CD4-positive, alpha-beta T cell treated with Interleukin-6 for 4 hours (primary cell): ENCODE measurements around the gene COL5A1.
"Not testable (repeated sequence)": the region's sequence is repeated elsewhere in the genome, so short reads cannot be mapped to it uniquely, and the experiment has no call there.

Experiments used
- DNase-seq: peaks from one replicate; pipeline ENCODE4 v3.0.0-alpha.2; 2020; ENCODE audit warnings: mixed read lengths

Gene COL5A1

GRCh38 chr9:134693641-134694367, 52.2 kb downstream of the COL5A1 start:
- DNase-seq = no peak

- no peak for DNase-seq
Observed at GRCh38 chr9:134694368-134694665, 52.7 kb downstream of the COL5A1 start.

DNA sequence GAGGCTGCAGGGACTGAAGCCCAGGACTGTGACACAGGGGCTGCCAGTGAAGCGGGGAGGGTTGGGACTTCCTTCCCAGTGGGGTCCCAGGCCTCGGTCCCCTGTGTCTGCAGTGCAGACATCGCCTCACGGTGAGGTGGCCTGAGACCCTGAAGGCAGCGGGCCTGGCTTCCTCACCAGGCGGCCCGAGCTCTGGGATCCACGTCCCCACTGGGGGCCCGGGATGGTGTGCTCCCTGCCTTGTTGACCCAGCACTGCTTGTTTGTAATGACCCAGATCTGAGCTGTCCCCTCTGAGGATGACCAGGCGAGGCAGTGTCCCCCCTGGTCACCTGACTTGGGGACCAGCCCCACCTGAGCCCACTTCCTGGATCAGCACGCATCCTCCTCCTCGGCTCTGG, 53.1 kb downstream of the COL5A1 start:
- DNase-seq = no peak

DNA sequence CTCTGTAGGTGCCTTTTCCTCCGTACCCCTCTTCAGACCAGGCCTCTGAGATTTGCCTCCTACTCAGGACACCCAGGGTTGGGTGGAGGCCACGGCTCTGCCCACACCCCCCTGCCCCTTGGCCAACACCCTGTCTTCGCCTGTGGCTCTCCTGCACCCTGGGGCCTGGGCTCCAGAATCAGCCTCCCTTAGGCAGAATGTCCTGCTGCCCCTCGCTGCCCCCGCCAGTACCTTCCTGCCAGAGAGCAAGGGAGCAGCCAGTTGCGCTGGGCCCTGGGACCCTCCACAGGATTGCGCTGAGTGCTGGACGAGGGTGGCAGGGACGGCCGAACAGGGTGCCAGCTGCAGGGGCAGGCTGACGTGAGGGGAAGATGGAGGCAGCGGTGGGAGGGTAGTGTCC, 53.5 kb downstream of the COL5A1 start:
- no peak for DNase-seq

DNA sequence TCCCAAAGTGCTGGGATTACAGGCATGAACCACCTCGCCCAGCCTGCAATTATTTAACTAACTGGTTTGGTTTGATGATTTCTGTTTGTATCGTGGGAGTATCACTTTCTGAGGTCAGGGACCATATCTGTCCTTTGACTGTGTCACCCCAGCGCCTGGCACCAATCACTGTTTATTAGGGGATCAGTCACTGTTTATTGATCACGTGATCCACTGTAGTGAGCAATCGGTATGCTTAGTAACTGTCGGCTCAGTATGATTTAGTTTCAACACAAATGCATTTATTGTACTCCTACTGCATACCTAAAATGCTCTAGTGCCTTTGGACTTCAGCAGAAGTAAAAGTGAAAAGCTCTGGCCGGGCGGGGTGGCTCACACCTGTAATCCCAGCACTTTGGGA, 54.8 kb downstream of the COL5A1 start:
- DNase-seq = no peak

GRCh38 chr9:134698111-134698510, 56.5 kb downstream of the COL5A1 start:
- no peak for DNase-seq

DNA sequence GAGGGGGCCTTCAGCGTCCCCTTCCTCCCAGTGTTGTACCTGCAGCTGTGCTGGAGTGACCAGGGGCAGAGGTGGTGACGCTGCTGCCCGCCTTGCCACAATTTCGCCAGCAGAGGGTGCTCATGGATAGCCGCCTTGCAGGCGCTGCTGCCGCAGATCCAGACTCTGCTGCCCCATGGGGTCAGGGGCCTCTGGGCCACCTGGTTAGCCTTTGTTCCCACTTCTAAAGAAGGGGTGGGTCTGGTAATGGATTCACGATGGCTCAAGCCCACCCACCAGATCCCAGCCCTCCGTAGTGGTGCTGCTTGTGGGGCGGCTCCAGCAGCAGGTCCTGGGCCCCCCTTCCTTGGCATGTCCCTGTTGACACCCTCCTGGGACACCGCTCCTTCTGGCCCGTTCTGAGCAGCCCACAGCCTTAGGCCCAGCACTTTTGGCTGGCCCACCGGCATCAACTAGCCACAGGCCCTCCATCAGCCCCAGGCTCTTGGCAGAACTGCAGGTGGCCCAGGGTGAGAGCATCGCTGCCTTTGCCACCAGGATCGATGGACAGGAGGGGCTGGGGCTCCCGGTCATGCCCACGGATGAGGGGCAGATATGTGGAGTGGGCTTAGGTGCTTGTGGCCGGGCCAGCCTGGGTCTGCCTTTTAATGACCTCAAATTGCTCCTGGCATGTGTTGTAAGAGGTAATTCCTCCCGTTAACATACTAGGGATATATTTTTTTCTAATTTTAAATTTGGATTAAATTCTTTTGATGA, 57.2 kb downstream of the COL5A1 start:
- peak; percentile 24 for DNase-seq

DNA sequence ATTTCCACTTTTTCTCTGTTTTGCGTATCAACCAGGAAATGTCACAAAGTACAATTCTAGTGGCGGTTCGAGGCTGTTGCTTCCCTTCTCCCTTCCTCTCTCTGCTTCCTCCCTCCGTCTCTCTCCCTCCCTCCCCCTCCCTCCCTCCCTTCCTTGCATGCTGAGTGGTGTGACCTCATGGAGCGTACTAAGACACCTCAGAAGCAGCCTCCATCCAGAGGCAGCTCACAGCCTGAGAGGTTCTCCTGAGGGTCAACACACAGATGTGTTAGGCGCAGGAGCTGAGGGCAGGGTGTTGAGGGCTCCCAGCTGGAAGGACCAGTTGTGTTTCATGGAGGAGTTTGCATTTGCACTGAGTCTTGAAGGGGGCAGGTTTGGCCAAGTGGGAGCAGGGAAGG, 57.7 kb downstream of the COL5A1 start:
- no peak for DNase-seq

GRCh38 chr9:134700636-134701350, 59.2 kb downstream of the COL5A1 start:
- no peak for DNase-seq

DNA sequence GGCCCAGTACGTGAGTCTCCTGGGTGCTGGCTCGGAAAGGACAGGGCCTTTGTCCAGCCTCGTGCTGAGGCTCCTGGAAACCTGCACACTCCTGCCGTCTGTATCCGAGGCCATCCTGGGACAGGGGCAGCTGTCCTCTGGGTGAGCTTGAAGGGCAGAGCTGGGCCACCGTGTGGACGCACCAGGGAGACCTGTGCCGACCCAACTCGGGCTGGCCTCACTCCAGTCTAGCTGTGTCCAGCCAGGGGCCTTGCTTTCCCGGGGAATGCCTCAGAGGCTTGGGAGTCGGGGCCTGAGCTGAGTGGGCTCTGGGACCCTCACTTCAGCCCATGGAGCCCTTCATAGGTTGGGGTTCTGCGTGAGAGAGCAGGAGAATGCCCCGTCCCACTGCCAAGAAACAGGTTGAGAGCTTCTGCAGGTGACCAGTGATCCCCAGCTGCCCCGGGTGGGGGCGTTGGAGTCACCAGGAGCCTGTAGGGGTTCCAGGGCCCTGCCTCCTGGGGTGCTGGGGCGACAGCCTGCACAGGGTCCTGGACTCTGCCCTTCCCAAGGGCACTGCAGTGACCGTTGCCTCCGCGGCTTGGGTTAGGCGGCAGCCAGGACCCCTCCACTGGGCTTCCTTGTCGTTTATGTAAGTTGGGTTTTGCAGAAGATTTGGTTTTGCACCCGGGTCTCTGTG, 60.1 kb downstream of the COL5A1 start:
- no peak for DNase-seq

GRCh38 chr9:134702291-134702690, 60.7 kb downstream of the COL5A1 start:
- DNase-seq = no peak

DNA sequence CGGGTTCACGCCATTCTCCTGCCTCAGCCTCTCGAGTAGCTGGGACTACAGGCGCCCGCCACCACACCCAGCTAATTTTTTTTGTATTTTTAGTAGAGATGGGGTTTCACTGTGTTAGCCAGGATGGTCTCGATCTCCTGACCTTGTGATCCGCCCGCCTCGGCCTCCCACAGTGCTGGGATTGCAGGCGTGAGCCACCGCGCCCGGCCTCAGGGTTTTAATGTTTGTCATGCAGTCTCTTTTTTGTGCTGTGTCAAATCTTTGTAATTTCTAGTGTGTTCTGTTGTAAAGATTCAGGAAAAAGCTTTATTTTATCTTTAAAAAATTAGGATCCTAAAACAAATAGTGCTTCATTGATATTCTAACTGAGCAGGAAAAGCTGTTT, 62.1 kb downstream of the COL5A1 start:
- not testable (repeated sequence) for DNase-seq

DNA sequence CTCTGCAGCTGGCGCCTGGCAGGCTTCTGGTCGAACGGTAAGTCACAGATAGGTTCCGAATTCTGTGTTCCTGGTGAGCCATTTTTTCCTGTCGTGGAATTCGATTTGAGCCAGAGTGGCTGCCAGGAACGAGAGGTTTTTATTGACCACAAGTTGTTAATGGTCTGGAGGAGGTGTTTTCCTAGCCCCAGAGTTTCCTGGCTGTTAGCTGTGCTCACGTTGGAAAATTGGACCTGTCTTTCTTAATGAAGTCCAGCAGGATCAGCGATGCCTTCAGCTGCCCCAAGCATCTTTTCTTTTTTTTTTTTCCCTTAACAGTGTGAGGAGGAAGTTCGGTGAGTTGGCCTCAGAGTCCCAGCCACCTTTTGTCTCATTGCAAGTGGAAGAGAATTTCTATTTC, 62.9 kb downstream of the COL5A1 start:
- no peak for DNase-seq

GRCh38 chr9:134705786-134706185, 64.2 kb downstream of the COL5A1 start:
- DNase-seq = no peak

DNA sequence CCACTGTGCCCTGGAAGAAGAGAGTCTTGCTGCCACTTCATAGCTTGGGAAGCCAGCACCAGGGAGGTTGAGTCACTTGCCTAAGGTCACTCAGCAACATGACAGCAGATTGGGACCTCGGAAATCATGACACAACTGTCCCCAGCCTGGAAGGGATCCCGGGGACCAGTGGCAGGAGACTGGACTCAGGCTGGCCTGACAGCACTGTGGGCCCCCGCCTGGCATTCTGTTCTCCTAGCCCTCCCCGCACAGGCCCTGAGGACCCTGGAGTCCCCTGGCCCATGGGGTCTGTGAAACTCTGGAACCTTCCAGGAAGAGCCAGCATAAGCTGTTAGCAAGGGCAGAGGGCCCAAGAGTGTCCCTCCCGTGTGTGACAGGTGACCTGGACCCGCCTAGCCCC, 64.9 kb downstream of the COL5A1 start:
- DNase-seq = no peak

DNA sequence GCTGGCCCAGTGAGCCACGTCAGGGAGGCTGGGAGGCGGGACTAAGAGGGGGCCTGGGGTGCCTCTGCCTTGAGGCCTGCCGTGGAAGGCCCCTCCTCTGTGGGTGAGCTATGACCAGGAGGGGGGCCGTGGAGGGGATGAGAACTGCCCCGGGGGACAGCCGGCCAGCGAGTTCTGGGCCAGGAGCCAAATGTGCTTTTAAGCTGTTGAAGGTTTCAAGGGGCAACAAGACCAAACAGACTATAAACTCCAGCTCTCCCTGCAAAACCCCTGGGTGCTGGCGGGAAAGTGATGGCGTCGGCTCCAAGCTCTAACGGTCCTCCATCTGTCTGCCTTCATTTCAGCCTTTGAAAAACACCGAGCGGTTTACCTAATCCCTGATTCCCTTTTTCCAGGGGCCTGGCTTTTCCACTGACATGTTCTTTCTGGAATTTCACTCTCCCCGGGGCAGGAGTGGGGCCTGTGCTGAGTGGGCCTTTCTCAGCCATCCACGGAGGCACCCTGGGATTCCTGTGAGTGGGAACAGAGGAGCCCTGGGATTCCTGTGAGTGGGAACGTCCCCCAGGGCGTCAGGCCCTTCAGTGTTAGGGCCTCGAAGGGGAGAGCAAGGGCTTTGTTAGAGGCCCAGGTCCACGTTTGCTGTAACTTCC, 65.6 kb downstream of the COL5A1 start:
- no peak for DNase-seq

GRCh38 chr9:134707731-134708671, 66.4 kb downstream of the COL5A1 start:
- no peak for DNase-seq

DNA sequence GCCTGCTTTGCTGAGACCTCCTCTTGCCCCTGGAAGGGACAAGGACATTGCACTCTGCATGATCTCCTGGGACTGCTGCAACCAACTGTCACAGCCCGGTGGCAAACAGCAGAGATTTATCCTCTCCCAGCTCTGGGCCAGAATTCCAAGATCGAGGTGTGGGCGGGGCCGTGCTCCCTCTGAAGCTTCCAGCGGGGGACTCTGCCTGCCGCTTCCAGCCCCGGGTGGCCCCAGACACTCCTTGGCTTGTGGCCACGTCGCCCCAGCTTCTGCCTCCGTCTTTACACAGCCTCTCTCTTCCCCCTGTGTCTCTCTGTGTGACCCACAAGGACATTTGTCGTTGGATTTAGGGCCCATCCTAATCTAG, 67.1 kb downstream of the COL5A1 start:
- DNase-seq = no peak

DNA sequence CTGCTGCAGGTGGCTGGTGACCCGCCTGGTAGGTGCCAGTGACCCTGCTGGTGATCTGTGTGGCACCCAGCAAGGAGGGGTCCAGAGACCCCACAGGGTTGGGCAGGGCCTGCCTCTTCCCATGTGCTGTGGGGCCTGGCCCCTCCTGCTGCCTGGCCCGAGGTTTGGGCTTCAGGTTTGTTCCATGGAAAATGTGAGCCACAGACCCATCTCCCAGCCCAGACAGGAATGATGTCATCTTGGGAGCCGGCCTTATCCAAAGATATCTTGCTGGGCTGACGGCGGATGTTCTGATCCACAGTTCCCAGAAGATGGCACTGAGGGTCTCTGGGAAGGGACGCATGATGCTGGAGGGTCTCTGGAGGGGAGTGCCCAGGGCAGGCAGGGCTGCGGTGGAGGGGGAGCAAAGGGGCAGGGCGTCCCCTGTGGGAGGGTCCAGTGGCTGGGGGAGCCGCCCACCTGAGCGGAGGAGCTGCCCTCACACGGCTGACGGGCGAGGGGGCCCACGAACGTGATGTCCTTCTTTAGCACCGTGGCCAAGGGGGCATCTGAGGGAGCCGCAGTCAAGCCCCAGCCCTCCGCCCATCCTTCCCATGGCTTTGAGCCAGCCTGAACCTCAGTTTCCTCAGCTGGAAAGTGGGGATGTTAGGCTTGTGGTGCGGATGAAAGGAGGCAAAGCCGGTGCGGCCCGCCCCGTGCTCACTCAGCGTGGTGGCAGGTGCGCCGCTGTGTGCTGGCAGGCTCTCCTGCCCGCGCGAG, 68.1 kb downstream of the COL5A1 start:
- no peak for DNase-seq

DNA sequence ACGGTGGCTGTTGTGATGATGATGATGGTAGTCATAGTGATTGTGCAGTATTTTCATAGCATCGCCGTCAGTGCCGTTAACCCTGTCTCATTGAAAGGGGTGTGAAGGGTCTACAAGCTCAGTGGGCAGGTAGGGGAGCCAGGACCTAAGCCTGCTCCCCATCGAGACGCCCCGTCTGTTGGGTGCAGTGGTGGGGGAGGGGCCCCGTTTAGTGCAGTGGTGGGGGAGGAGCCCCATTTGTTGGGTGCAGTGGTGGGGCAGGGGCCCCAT, 68.6 kb downstream of the COL5A1 start:
- DNase-seq = no peak

DNA sequence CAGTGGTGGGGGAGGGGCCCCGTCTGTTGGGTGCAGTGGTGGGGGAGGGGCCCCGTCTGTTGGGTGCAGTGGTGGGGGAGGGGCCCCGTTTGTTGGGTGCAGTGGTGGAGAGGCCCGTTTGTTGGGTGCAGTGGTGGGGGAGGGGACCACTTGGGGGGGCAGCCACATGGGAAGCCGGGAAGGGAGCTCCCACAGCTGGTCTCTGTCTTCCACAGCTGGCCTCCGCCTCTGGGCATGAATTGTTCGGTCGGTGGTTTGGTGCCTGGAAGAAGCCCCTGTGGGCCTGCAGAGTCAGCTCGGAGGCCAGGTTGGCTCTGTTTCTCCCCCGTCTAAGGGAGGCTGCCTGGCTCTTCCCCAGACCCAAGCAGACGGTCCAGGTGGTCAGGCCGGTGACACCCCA, 69.3 kb downstream of the COL5A1 start:
- DNase-seq = no peak
